Endothelial cell of umbilical vein (primary cell): ENCODE measurements around the gene STPG3. TPM values are rescaled to one million over a fixed set of nuclear protein-coding genes. Genes with fewer than 3 reads are reported as not detected.
A peak's percentile ranks its signal among the peaks of the same experiment; 100 is the strongest.

Experiments
- BruUV-seq: library from RNA; stranded (reverse); fragments of 400-500 nt; replicated peaks from 2 replicates; lab custom pipeline; 2021; lab: Mats Ljungman, UMichigan
- CTCF ChIA-PET: fragments of 300-600, 350-600 bp; sonication (Branson Sonifier 250); formaldehyde crosslinking; loops from one replicate; lab custom pipeline; 2021; ENCODE audit warnings: antibody characterized with exemption, inconsistent platforms; lab: Charles Lee
- POLR2A ChIA-PET: fragments of 300-600, 350-600 bp; sonication (Branson Sonifier 250); formaldehyde crosslinking; loops from one replicate; lab custom pipeline; 2021; ENCODE audit warnings: antibody characterized with exemption, inconsistent platforms; lab: Charles Lee
- DNase-seq: peaks from one replicate; pipeline ENCODE4 v3.0.0-alpha.2; 2011; ENCODE audit warnings: low read depth, low spot score
- FAIRE-seq: peaks from 2 replicates; lab custom pipeline; 2011; peaks lifted over from hg19 to GRCh38; lab: Jason Lieb, UNC
- H2AFZ ChIP-seq: 2 replicates; pipeline ENCODE4 v1.6.0; 2012; ENCODE audit warnings: low read depth, low read length, control low read depth, inconsistent platforms
- H3K27ac ChIP-seq: 2 replicates; pipeline ENCODE4 v1.5.1; 2011; ENCODE audit warnings: low read depth, mild to moderate bottlenecking, control low read depth, low read length, moderate library complexity; ENCODE audit not compliant: insufficient read depth
- H3K27me3 ChIP-seq, 2 experiments: 2 replicates each; pipeline versions ENCODE4 v1.6.0 to v1.6.1; 2011; ENCODE audit warnings: low read length in 2 of 2, mixed read lengths in 1 of 2; ENCODE audit not compliant: control insufficient read depth in 2 of 2, insufficient read depth in 2 of 2
- H3K36me3 ChIP-seq, 2 experiments: 2 replicates in 1 of 2; 3 replicates in 1 of 2; pipeline ENCODE4 v1.5.1; 2011; ENCODE audit warnings: low read length in 2 of 2, mild to moderate bottlenecking in 1 of 2, moderate library complexity in 1 of 2; ENCODE audit not compliant: control insufficient read depth in 2 of 2, insufficient read depth in 2 of 2; ENCODE audit errors: extremely low read depth in 1 of 2
- H3K4me1 ChIP-seq: 3 replicates; pipeline ENCODE4 v1.5.1; 2011; ENCODE audit warnings: mild to moderate bottlenecking, low read length; ENCODE audit not compliant: control insufficient read depth, insufficient read depth; ENCODE audit errors: extremely low read depth
- H3K4me2 ChIP-seq: 2 replicates; pipeline ENCODE4 v1.6.1; 2011; ENCODE audit warnings: low read length, control low read depth, mixed read lengths; ENCODE audit not compliant: insufficient read depth
- H3K4me3 ChIP-seq, 3 experiments: fragments of 200-600 bp in 1 of 3; sonication (generic), shearing (Covaris generic) in 1 of 3; replicated peaks in 1 of 3; 2 replicates each; pipeline ENCODE4 v1.5.1; 2011 to 2016; ENCODE audit warnings: control low read depth in 3 of 3, low read length in 3 of 3, mild to moderate bottlenecking in 2 of 3, inconsistent platforms in 1 of 3, low read depth in 1 of 3, moderate library complexity in 1 of 3; ENCODE audit not compliant: insufficient read depth in 1 of 3
- H3K79me2 ChIP-seq: 2 replicates; pipeline ENCODE4 v1.6.0; 2012; ENCODE audit warnings: low read length, inconsistent platforms; ENCODE audit not compliant: control insufficient read depth, insufficient read depth
- H3K9ac ChIP-seq: replicated peaks from 2 replicates; pipeline ENCODE3; 2011; ENCODE audit warnings: low read length, control low read depth; ENCODE audit not compliant: insufficient read depth; ENCODE audit errors: extremely low read depth
- H3K9me1 ChIP-seq: replicated peaks from 3 replicates; pipeline ENCODE4 v1.6.0; 2011; ENCODE audit warnings: mild to moderate bottlenecking, low read length; ENCODE audit not compliant: control insufficient read depth, insufficient read depth; ENCODE audit errors: extremely low read depth
- H3K9me3 ChIP-seq: replicated peaks from 2 replicates; pipeline ENCODE4 v1.5.1; 2012; ENCODE audit warnings: low read length, inconsistent platforms; ENCODE audit not compliant: control insufficient read depth, insufficient read depth
- H4K20me1 ChIP-seq: replicated peaks from 2 replicates; pipeline ENCODE3; 2011; ENCODE audit warnings: mild to moderate bottlenecking, low read length; ENCODE audit not compliant: control insufficient read depth, insufficient read depth; ENCODE audit errors: extremely low read depth
- CTCF ChIP-seq, 2 donors: IDR thresholded peaks; 1 replicate in 1 of 2; 2 replicates in 1 of 2; pipeline ENCODE4 v1.5.1; 2011; ENCODE audit warnings: low read length in 2 of 2, mild to moderate bottlenecking in 2 of 2, moderate library complexity in 2 of 2, control low read depth in 1 of 2, inconsistent platforms in 1 of 2, low read depth in 1 of 2; ENCODE audit not compliant: insufficient read depth in 1 of 2; ENCODE audit errors: extremely low read depth in 1 of 2
- GATA2 ChIP-seq: IDR thresholded peaks from 2 replicates; pipeline ENCODE4 v1.7.0; 2011; ENCODE audit warnings: low read depth, mild to moderate bottlenecking, moderate library complexity, mixed read lengths, low read length; ENCODE audit not compliant: insufficient read length, insufficient read depth
- dilution Hi-C: fragments of 300-500 bp; cut with MboI; formaldehyde crosslinking; loops from one replicate; pipeline ENCODE4 v1.15.0; 2019; ENCODE audit warnings: low sequenced_read_pairs; ENCODE audit not compliant: extremely low pct_ligation_motif_present
- intact Hi-C: fragments of 100-400 bp; cut with micrococcal nuclease; formaldehyde crosslinking; loops from one replicate; pipeline ENCODE4 v1.10.0; 2022
- polyA plus RNA-seq, 4 experiments: library from polyadenylated mRNA; depleted of rRNA in 3 of 4; stranded (reverse) in 3 of 4; unstranded in 1 of 4; fragments of >200 nt; gene quantifications; 2 replicates each; pipeline versions ENCODE4 v1.2.1 to v1.2.3, GENCODE V29; 2011 to 2012; ENCODE audit warnings: missing spikeins in 1 of 4
- total RNA-seq: library from RNA; stranded (reverse); gene quantifications from 2 replicates; pipeline ENCODE4 v1.2.3, GENCODE V29; 2021

STPG3 gene
- total and polyA plus RNA-seq, 2 donors (not counting 3 experiments of a cell fraction or from before 2014, with no cell fraction given): not detected

GRCh38 chr9:137302449-137303150, 51.5 kb downstream of the STPG3 start:
- TF ChIP-seq CTCF (IDR thresholded peaks at IDR 0.05; ENCODE audit: extremely low read depth in 1 of 2, insufficient read depth in 1 of 2, low read depth in 1 of 2, low read length in 2 of 2) (peak; percentile 55 to 76), GATA2 (no peak)
- CTCF ChIA-PET: interaction anchor here (0.6 to 3.1 kb wide), 35 partner anchors 8 to 249 kb away, joined by 3 to 36 read pairs (median 5); partner anchors contain the start of genes EXD3, MRPL41, NOXA1 and TOR4A
- H3K4me3 ChIP-seq: peak overlapping the region in 2 of 3 experiments; percentile 32 to 34
- POLR2A ChIA-PET: interaction anchor here (0.6 to 1.9 kb wide), 10 partner anchors 13 to 146 kb away, joined by 3 to 5 read pairs (median 4); partner anchors contain the start of genes EXD3 and NOXA1
- H2AFZ ChIP-seq: peak overlapping the region; percentile 26
- H4K20me1 ChIP-seq: no peaks in the 10 kb centered on the region
- H3K9me3 ChIP-seq: no peaks in the 10 kb centered on the region
- no TSS peak for BruUV-seq
- H3K9me1 ChIP-seq: no peaks in the 10 kb centered on the region
- intact Hi-C loops (loop anchor here (1.0 kb wide), 1 partner anchor 105 kb away; no protein-coding TSS in a partner anchor), dilution Hi-C loops (no loop called here)
- H3K4me2 ChIP-seq: peak overlapping the region; percentile 40
- no peaks in the 10 kb centered on the region for H3K36me3 ChIP-seq
- peak overlapping the region; percentile 76 for H3K27ac ChIP-seq
- peaks cover 26% of the 10 kb centered on the region for H3K79me2 ChIP-seq
- no peaks in the 10 kb centered on the region for H3K27me3 ChIP-seq
- H3K4me1 ChIP-seq: peaks cover 61% of the 10 kb centered on the region
- DNase-seq (no peak), FAIRE-seq (no peak)
- peak overlapping the region; percentile 65 for H3K9ac ChIP-seq

Other genes with a start within 250 kb of the STPG3 start
- gene ABCA2, start 223.0 kb upstream of the STPG3 start, total RNA-seq: 20.0 and 23.4 TPM in 2 replicates
- gene ABCA2, start 223.0 kb upstream of the STPG3 start, polyA plus RNA-seq: 29.1 and 41.2 TPM in 2 replicates
- gene FUT7, start 219.2 kb upstream of the STPG3 start, total RNA-seq: not detected in 2 replicates
- not detected in 2 replicates for gene FUT7, start 219.2 kb upstream of the STPG3 start, polyA plus RNA-seq
- gene NPDC1, start 205.1 kb upstream of the STPG3 start, total RNA-seq: 157 and 181 TPM in 2 replicates
- gene NPDC1, start 205.1 kb upstream of the STPG3 start, polyA plus RNA-seq: 115 and 144 TPM in 2 replicates
- not detected in 2 replicates for gene ENTPD2, start 197.2 kb upstream of the STPG3 start, total RNA-seq
- 0.03 TPM in 1 of 2 replicates, not detected in the other for gene ENTPD2, start 197.2 kb upstream of the STPG3 start, polyA plus RNA-seq
- 24.3 and 27.8 TPM in 2 replicates for gene SAPCD2, start 180.7 kb upstream of the STPG3 start, total RNA-seq
- gene SAPCD2, start 180.7 kb upstream of the STPG3 start, polyA plus RNA-seq: 11.5 and 13.2 TPM in 2 replicates
- 38.1 and 41.7 TPM in 2 replicates for gene UAP1L1, start 173.8 kb upstream of the STPG3 start, total RNA-seq
- 26.0 and 31.0 TPM in 2 replicates for gene UAP1L1, start 173.8 kb upstream of the STPG3 start, polyA plus RNA-seq
- 67.7 and 75.3 TPM in 2 replicates for gene MAN1B1, start 164.3 kb upstream of the STPG3 start, total RNA-seq
- 81.0 and 83.3 TPM in 2 replicates for gene MAN1B1, start 164.3 kb upstream of the STPG3 start, polyA plus RNA-seq
- gene DPP7, start 136.6 kb upstream of the STPG3 start, total RNA-seq: 118 and 149 TPM in 2 replicates
- 200 and 247 TPM in 2 replicates for gene DPP7, start 136.6 kb upstream of the STPG3 start, polyA plus RNA-seq
- not detected in 2 replicates for gene GRIN1, start 112.1 kb upstream of the STPG3 start, total RNA-seq
- not detected in 2 replicates for gene GRIN1, start 112.1 kb upstream of the STPG3 start, polyA plus RNA-seq
- not detected in 2 replicates for gene LRRC26, start 81.2 kb upstream of the STPG3 start, total RNA-seq
- 0.08 TPM in 1 of 2 replicates, not detected in the other for gene LRRC26, start 81.2 kb upstream of the STPG3 start, polyA plus RNA-seq
- gene TMEM210, start 79.2 kb upstream of the STPG3 start, total RNA-seq: not detected in 2 replicates
- not detected in 2 replicates for gene TMEM210, start 79.2 kb upstream of the STPG3 start, polyA plus RNA-seq
- 69.2 and 70.0 TPM in 2 replicates for gene ANAPC2, start 62.7 kb upstream of the STPG3 start, total RNA-seq
- 44.8 and 57.5 TPM in 2 replicates for gene ANAPC2, start 62.7 kb upstream of the STPG3 start, polyA plus RNA-seq
- 89.0 and 90.5 TPM in 2 replicates for gene SSNA1, start 62.6 kb upstream of the STPG3 start, total RNA-seq
- gene SSNA1, start 62.6 kb upstream of the STPG3 start, polyA plus RNA-seq: 146 and 162 TPM in 2 replicates
- 12.1 and 12.4 TPM in 2 replicates for gene TPRN, start 50.5 kb upstream of the STPG3 start, total RNA-seq
- 4.3 and 5.7 TPM in 2 replicates for gene TPRN, start 50.5 kb upstream of the STPG3 start, polyA plus RNA-seq
- gene TMEM203, start 45.6 kb upstream of the STPG3 start, total RNA-seq: 25.6 and 29.6 TPM in 2 replicates
- gene TMEM203, start 45.6 kb upstream of the STPG3 start, polyA plus RNA-seq: 39.8 and 40.4 TPM in 2 replicates
- gene NDOR1, start 45.6 kb upstream of the STPG3 start, total RNA-seq: 23.4 and 26.7 TPM in 2 replicates
- 13.5 and 18.0 TPM in 2 replicates for gene NDOR1, start 45.6 kb upstream of the STPG3 start, polyA plus RNA-seq
- 3.8 and 4.8 TPM in 2 replicates for gene RNF208, start 29.0 kb upstream of the STPG3 start, total RNA-seq
- 1.3 and 1.7 TPM in 2 replicates for gene RNF208, start 29.0 kb upstream of the STPG3 start, polyA plus RNA-seq
- gene CYSRT1, start 26.1 kb upstream of the STPG3 start, total RNA-seq: 0.44 and 0.92 TPM in 2 replicates
- gene CYSRT1, start 26.1 kb upstream of the STPG3 start, polyA plus RNA-seq: 1.1 and 1.6 TPM in 2 replicates
- not detected in 2 replicates for gene RNF224, start 23.8 kb upstream of the STPG3 start, total RNA-seq
- not detected in 2 replicates for gene RNF224, start 23.8 kb upstream of the STPG3 start, polyA plus RNA-seq
- gene SLC34A3, start 20.4 kb upstream of the STPG3 start, total RNA-seq: not detected in 2 replicates
- not detected in 2 replicates for gene SLC34A3, start 20.4 kb upstream of the STPG3 start, polyA plus RNA-seq
- 546 and 558 TPM in 2 replicates for gene TUBB4B, start 10.0 kb upstream of the STPG3 start, total RNA-seq
- gene TUBB4B, start 10.0 kb upstream of the STPG3 start, polyA plus RNA-seq: 418 and 439 TPM in 2 replicates
- 70.2 and 76.1 TPM in 2 replicates for gene NELFB, start 4.0 kb downstream of the STPG3 start, total RNA-seq
- gene NELFB, start 4.0 kb downstream of the STPG3 start, polyA plus RNA-seq: 61.8 and 62.3 TPM in 2 replicates
- 46.4 and 48.0 TPM in 2 replicates for gene TOR4A, start 26.4 kb downstream of the STPG3 start, total RNA-seq
- 32.4 and 45.7 TPM in 2 replicates for gene TOR4A, start 26.4 kb downstream of the STPG3 start, polyA plus RNA-seq
- gene NRARP, start 51.0 kb downstream of the STPG3 start, total RNA-seq: 50.0 and 61.0 TPM in 2 replicates
- gene NRARP, start 51.0 kb downstream of the STPG3 start, polyA plus RNA-seq: 54.0 and 72.9 TPM in 2 replicates
- gene EXD3, start 171.9 kb downstream of the STPG3 start, total RNA-seq: 26.6 and 30.3 TPM in 2 replicates
- gene EXD3, start 171.9 kb downstream of the STPG3 start, polyA plus RNA-seq: 17.7 and 24.7 TPM in 2 replicates
- gene NOXA1, start 172.1 kb downstream of the STPG3 start, total RNA-seq: 0.91 and 1.3 TPM in 2 replicates
- gene NOXA1, start 172.1 kb downstream of the STPG3 start, polyA plus RNA-seq: 0.40 and 0.51 TPM in 2 replicates
- 0.42 and 0.51 TPM in 2 replicates for gene ENTPD8, start 190.1 kb downstream of the STPG3 start, total RNA-seq
- gene ENTPD8, start 190.1 kb downstream of the STPG3 start, polyA plus RNA-seq: 0.44 and 0.45 TPM in 2 replicates
- 43.3 and 45.4 TPM in 2 replicates for gene NSMF, start 208.0 kb downstream of the STPG3 start, total RNA-seq
- gene NSMF, start 208.0 kb downstream of the STPG3 start, polyA plus RNA-seq: 53.7 and 66.9 TPM in 2 replicates